Stimulated activated naive CD4-positive, alpha-beta T cell (primary cell): Measurements from ENCODE around the gene IGSF21.

Source experiments
- DNase-seq, 6 experiments: peaks; one replicate each; lab custom pipeline; 2025; lab: John Stamatoyannopoulos, UW

The IGSF21 gene

DNA sequence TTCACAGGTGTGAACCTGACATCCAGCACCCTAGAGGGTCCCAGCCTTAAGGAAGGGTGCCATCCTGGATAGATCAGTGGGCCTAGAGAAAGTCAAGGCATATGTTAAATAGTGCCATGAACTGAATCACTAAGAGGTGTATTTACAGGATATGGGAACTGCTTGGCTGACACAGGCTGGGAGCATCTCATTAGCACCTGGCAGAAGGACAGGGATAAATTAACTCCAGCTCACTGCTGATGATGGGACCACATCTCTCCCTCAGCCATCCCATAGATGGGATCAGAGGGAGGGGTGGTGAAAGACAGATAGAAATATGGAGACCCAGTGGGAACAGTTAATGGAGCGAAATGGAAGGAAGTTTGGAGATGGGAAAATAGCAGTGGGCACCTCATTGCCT lies 122.0 kb downstream of the IGSF21 start:
- DNase-seq: no peak

- no peak for DNase-seq
Measured at GRCh38 chr1:18230321-18230720, 122.7 kb downstream of the IGSF21 start.

DNA sequence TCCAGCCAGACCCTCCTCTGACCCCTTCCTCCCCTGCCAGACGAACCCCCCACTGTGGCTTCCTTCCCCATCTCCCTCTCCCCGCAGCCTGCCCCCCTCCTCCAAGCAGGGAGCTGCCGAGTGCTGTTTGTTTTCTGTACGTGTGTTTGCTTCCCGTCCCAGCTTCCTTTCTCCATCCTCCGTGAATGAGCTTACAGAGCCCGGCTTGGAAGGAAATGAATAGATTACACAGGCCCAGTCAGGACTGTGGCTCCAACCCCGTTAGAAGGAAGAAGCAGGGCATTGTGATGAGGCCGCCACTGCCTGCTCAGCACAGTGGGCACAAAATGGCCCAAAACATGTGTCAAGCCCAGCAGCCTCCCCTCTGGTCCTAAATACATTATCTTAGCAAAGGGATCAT lies 123.2 kb downstream of the IGSF21 start:
- DNase-seq: no peak

GRCh38 chr1:18232052-18232451 lies 124.5 kb downstream of the IGSF21 start:
- no peak for DNase-seq

- no peak for DNase-seq
Measured at GRCh38 chr1:18233176-18233864, 125.7 kb downstream of the IGSF21 start.

DNA sequence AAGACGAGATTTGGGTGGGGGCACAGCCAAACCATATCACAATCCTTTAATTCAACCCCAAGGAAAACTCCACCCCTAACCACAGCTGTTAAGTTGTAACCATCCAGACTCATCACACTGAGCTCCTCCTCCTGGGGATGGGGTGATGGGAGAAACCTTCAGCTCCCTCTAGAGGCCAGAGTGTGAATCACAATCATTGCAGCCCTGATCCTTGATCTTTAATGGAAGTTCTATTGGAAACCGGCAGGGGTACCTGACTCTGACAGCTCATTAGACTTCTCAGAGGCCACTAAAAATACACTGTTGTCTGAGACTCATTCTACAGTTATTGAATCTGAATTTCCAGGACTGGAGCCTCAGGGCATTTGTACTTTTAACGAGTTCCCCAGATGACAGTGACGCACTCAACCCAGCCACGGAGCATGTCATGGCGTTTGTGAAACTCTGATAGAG lies 127.2 kb downstream of the IGSF21 start:
- no peak for DNase-seq

DNA sequence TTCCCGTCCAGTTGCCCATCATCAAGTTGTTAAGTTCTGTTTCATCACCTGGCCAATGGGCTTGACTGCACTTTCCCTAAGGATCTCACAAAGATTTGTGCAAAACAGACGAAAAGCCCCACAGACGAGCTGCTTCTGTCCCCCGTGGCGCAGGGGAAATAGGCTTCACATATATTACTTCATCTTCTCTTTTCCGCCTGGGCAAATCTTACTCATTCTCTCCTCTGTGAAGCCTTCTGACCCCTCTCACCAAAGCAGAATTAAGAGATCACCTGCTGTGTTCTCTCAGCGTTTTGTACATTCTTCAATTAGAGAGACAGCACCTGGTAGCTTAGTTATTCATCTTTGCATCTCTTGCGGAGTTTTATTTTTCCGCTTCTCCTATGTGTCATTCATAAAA lies 129.8 kb downstream of the IGSF21 start:
- DNase-seq: no peak

DNA sequence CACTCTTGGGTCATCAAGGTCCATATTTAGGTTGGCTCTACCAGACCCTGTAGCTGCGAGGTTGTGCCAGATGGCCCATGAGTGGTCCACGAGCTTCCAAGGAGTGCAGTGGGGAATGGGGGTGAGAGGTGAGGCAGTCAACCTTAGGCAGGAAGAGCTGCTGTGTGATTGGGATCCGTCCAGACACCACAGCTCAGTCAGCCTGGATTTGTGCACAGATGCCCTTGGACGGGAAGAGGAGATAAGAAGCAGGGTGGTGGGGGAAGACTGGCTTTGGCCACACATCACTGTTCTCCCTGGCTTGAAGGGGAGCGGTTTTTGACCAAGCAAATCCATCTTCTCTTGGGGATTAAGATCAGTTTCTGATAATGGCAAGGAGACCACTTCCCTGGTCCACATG lies 130.6 kb downstream of the IGSF21 start:
- DNase-seq: no peak

GRCh38 chr1:18239671-18240070 lies 132.1 kb downstream of the IGSF21 start:
- DNase-seq: no peak

DNA sequence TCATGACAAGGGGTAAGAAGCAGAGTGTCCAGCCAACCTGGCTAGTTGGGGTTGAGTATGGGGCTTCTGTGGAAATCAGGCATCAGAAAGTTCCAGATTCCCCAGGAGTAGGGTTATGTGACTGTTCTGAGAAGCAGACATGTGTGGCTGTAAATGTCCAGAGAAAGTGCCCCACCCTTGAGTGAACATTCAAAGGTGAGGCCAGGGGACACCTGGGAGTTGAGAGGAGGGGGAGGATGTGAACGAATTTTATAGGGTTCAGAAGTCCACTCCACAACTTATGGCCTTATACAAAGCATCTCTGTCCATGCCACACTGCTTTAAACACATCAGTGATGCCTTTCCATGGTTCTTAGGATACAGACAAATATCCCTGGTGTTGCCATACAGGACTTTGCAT lies 133.3 kb downstream of the IGSF21 start:
- DNase-seq: no peak

- DNase-seq: no peak
Measured at GRCh38 chr1:18241891-18242290, 134.3 kb downstream of the IGSF21 start.

DNA sequence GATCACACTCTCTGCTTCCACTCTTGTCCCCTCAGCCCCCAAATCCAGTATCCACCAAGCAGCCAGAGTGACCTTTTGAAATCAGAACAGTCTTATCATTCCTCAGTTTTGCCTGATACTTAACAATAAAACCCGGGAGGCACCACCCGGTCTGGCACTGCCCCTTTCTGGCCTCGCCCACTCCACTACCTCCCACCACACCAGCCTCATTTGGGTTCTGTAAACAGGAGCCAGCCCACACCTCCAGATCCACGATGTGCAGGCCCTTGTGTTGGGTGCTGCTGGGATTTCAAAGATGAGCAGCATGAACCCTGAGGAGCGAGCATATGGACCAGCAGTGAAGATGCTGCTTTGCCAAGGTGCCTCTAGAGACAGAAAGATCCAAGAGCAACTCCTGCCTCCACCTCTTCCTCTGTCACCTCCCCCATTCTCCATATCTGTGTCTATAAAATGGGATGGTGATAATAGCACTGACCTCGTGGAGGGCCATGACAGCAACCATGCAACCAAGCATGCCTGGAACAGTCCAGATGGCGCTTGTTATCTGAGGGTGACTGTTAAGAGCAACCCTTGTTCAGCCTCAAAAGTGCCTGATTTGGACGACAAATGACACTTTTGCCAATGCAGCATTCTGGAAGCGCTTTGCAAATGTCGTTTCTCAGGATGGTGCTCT lies 136.0 kb downstream of the IGSF21 start:
- no peak for DNase-seq

DNA sequence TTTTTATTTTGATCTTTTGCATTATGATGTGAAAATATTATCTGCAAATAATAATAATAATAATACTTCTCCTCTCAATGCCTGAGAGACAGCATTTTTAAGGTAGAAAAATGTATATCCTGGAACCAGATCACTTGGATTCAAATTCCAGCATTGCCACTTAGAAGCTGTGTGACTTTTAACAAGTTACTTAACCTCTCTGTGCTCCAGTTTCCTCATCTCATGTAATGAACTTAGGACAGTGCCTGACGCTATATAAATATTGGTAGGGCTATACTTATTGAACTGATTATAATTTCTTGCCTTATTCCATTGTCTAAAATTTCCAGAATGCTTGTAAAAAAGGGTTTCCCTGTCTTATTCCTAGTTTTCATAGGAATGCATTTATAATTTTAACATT lies 137.2 kb downstream of the IGSF21 start:
- DNase-seq: no peak

DNA sequence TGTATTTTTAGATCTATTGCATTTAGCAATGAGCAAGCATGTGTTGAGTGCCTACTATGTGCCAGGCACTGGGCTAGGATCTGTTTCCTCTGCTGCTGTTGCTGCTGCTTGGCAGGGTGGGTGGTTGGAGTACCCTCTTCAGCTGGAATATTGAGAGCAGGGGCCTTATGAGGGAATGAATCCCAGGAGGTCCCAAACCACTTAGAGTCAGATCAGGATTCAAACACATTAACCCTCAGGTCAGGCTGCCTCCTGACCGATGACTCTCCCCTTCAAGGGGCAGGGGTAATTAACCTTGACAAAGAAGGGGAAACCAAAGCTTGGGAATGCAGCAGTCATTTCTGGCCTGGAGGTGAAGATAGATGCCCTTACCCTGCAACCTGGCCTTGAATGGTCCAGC lies 138.0 kb downstream of the IGSF21 start:
- DNase-seq: no peak

- no peak for DNase-seq
Measured at GRCh38 chr1:18246543-18246942, 138.9 kb downstream of the IGSF21 start.

DNA sequence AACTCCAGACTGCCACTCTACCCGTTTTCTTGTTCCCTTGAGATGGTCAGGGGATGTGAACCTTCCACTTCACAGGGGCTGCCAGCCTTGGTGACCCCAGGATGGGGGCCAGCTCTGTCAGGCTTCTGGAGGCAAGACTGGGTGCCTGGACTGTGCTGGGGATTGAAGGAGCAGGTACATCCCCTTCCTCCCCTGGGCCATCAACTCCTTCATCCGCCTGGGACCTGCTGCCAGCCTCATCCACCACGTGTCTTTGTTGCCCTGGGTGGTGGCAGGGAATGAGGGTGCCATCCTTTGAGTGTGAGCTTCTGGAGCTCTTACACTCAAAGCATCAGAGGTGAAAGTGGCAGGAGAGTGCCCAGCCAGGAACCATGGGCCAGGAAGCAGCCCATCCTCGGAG lies 139.6 kb downstream of the IGSF21 start:
- DNase-seq: no peak

DNA sequence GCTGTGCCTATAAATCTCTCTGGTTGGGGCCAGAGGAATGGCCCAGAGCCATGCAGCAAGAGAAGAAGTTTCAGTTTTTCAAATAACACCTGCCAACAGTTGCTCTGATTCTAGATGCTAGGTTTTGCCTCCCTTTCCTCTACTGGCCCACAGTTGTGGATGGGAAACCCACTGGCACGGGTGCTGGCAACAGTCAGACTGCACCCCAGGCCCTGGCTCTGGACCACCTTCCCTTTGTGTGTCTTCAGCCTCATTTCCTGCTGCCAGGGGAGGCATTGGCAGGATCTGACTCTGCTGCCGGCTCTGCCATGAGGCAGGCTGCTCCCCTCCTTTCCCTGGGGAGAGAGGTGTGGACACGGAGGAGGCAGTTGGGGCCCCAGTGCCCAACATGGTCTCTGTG lies 142.0 kb downstream of the IGSF21 start:
- DNase-seq: no peak

GRCh38 chr1:18253093-18253492 lies 145.5 kb downstream of the IGSF21 start:
- DNase-seq: no peak

DNA sequence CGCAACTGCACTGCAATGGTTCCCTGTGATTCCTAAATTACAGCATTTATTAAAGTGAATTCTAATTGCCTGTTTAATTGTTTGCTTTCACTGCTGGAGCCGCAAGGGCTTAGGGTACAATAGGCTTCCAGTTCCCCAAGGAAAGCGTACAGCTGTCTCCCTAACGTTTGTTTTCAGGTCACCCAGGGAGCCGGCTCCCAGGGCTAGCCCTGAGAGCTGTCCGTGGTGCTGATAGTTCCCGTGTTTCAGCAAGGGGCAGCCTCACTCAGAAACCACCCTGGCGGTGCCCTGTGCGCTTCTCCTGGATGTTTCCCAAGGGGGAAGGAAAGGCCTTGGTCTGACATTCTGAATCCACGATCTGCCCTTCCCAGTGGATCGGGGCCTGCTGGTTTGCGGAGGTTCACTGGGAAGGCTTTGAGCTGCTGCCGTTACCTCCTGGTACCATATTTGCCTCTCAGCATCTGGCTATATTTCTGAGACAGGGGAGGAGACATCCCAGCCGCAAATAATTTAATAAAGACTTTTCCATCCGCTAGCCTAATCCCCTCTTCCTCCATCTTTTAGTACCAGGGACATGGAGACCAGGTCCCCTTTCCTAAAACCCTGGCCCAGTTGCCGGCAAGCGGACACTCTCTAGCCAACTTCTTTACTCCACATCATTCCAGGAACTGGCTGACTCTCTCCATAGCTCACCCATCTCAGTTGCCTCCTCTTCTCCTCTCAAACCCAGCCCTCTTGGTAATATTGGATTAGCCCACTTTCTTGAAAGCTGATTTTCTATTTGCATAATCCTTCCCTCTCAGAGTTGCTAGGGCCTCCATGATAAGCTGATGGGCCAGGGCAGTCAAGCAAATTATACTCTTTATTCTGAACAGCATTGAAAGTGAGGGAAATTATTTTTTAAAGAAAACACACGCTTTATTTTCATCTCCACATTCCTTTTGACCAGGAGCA lies 149.0 kb downstream of the IGSF21 start:
- no peak for DNase-seq

DNA sequence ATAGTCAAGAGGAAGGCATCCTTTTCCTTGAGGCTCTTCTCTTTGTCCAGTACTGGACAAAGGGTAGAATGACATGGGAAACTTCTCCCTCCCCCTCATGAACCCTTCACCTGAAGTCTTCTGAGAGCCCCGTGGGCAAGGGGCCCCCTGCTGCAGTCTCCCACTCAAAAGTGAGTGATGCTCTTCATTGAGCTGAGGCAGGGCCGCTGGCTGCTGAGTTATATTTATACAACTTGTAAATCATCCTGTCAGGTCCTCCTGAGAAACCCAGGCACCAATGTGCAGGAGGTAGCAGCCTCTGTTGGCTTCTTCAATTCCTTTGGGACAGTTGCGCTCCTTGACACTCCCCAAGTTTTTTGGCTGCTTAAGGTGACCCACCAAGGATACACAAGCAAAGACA lies 150.2 kb downstream of the IGSF21 start:
- no peak for DNase-seq

GRCh38 chr1:18261891-18262290 lies 154.3 kb downstream of the IGSF21 start:
- DNase-seq: no peak

GRCh38 chr1:18262726-18263125 lies 155.1 kb downstream of the IGSF21 start:
- no peak for DNase-seq
